Skin of body (tissue), 2 donors: ENCODE results near the gene CHSY1. TPM values are rescaled to one million over a fixed set of nuclear protein-coding genes. Genes with fewer than 3 reads are reported as not detected.

Experiments used
- DNase-seq: peaks from one replicate; lab custom pipeline; 2025; lab: John Stamatoyannopoulos, UW
- total RNA-seq: library from RNA; depleted of rRNA; stranded (reverse); fragments of >200 nt; gene quantifications from one replicate; pipeline ENCODE4 v1.2.3, GENCODE V29; 2014

CHSY1 gene
- total RNA-seq, 1 donor from 2014 or later: 36.9 TPM

- DNase-seq: no peak
Measured at GRCh38 chr15:101211897-101212296, 40.0 kb downstream of the CHSY1 start.

DNA sequence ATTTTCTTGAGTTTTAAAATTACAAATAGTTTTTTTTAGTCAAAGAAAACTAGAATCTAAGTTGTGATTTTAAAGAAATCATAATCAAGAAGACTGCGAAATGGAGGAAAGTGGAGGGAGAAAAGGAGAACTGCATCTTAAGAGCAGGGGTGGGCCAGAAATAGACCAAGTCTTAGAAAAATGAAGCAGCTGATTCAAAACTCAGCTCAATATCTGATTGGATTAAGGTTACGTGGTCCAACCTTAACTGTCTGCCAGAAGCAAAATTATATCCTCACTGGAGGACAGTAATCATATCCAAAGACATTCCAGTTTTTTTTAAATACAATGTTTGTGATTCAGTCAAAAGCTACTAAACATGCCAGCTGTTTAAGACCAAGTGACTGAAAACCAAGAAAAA, 41.4 kb downstream of the CHSY1 start:
- peak; percentile 30 for DNase-seq

- no peak for DNase-seq
Measured at GRCh38 chr15:101210058-101210457, 41.8 kb downstream of the CHSY1 start.

GRCh38 chr15:101209285-101209845, 42.5 kb downstream of the CHSY1 start:
- no peak for DNase-seq

DNA sequence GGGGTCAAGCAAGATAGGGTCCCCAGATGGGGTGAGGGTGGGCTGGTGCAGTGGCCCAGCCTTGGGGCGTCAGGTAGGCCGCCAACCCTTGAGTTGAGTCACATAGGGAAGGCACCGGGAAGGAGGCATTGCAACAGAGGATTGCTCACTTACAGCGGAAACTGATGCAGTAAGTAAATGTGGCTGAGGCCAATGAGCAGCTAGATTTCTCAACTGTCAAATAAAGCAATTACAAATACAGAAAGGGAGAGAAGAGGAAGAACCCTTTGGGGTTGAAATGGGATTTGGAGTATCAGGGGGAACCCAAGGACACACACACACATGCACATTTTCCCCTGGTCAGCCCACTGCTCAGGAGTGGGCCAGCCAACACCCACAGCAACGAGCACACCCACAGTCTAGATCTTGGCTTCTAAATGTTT, 44.0 kb downstream of the CHSY1 start:
- no peak for DNase-seq

DNA sequence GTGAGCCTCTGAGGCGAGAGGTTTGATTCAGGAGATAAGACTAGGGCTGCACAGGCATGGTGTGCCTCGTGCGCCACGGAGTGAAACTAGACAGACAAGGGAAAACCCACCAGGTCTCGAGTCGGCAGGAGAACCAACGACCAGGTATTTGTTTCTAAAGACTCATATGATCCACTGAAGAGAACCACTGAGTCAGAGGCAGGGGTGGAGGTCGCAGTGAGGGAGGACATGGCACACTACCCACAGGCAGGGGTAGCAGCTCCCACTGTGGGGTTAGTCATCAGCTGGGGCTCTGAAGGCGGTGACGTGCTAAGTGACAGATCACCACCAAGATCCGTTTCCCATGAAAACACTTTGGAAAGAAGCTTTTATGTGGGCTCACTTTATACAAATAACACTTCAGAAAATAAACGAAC, 45.7 kb downstream of the CHSY1 start:
- no peak for DNase-seq

DNA sequence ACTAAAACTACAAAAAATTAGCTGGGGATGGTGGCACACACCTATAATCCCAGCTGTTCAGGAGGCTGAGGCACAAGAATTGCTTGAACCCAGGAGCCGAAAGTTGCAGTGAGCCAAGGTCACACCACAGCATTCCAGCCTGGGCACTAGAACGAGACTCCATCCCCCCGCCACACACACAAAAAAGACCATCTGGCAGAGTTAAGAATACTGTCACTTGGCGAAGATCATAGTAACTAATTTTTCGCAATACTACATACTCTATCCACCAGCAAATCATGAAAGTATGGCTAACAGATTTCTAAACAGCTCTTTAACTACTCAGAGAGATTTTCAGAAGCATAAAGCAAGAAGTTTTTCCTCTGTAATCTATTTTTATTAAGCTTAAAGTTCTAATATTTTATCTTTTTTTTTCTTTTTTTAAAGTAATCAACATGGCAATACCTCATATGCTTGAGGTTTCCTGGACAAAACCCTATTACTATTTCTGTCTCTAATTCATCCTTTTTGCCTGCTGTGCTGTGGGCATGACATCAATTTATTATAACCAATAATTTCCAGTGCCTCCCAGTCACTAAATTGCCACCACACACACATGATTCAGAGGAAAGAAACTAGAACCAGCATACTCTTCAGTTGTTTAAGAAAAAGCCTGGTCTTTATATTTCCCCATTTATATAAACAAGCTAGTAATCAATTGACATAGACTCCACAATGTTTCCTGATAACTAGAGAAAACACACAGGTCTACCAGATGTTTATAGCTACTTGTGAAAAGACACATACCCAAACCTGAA, 46.9 kb downstream of the CHSY1 start:
- DNase-seq: peak; percentile 54

- DNase-seq: no peak
Measured at GRCh38 chr15:101203607-101204189, 48.1 kb downstream of the CHSY1 start.

DNA sequence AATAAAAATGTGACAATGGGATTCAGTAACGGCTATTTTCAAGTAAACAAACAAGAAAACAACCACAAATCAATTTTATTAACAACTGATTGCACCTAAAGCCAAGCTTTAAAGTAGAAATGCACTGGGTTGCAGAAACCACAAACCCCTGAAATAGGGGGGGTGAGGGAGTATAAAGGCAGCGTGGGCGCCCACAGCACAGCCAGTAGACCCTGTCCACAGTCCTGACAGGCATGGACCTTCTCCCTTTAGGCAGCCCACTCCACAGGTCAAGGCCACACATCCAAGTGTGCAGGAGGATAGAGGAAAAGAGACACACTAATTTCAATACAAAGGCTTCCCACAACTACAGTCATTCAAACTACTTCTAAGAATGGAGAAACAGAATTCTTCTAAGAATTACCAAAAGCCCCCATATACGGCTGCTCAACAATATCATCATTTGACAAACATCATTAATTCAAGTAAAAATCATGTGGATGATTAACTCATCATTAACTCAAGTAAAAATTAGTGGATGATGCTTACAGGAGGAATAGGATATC, 48.7 kb downstream of the CHSY1 start:
- no peak for DNase-seq

- peak; percentile 91 for DNase-seq
Measured at GRCh38 chr15:101201411-101202174, 50.3 kb downstream of the CHSY1 start.

DNA sequence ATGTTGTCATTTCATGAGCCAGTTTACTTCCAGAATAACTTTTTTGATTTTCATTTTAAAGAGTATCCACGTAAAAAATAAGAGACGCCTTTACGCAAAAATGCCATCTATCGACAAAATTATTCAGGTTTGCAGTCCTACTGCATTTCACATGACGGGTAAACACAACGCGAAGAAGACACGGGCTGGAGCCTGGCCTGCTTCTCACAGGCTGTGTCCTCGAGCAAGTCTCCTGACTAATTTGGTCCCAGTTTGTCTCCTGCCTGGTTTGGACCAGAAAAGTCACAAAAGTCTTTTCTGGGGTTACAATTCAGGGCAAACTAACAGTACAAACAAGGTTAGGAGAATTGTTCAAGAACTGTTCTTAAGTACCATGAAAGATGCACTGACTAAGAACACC, 51.7 kb downstream of the CHSY1 start:
- DNase-seq: no peak

- no peak for DNase-seq
Measured at GRCh38 chr15:101198800-101199199, 53.0 kb downstream of the CHSY1 start.

GRCh38 chr15:101198031-101198575, 53.7 kb downstream of the CHSY1 start:
- DNase-seq: no peak

GRCh38 chr15:101194546-101195125, 57.2 kb downstream of the CHSY1 start:
- no peak for DNase-seq

GRCh38 chr15:101193806-101194545, 57.9 kb downstream of the CHSY1 start:
- DNase-seq: no peak

- peak; percentile 25 for DNase-seq
Measured at GRCh38 chr15:101193120-101193644, 58.7 kb downstream of the CHSY1 start.

DNA sequence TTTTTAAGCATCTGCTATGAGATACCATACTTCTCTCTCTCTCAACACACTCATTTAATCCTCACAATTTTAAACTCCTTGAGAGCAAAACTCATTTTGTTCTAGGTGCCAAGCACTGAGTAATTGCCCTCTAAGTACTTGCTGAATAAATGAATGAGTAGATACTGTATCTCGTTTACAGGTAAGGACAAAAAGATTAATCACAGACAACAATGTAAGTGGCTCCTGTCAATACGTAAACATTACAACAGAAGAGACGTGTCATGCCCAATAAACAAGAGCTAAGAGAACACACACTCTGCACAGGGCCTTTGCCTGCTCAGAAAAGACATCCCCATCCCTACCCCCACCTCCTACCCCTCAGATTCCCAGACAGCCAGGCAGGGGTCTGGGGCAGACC, 59.8 kb downstream of the CHSY1 start:
- DNase-seq: no peak

- DNase-seq: no peak
Measured at GRCh38 chr15:101191242-101191641, 60.6 kb downstream of the CHSY1 start.

DNA sequence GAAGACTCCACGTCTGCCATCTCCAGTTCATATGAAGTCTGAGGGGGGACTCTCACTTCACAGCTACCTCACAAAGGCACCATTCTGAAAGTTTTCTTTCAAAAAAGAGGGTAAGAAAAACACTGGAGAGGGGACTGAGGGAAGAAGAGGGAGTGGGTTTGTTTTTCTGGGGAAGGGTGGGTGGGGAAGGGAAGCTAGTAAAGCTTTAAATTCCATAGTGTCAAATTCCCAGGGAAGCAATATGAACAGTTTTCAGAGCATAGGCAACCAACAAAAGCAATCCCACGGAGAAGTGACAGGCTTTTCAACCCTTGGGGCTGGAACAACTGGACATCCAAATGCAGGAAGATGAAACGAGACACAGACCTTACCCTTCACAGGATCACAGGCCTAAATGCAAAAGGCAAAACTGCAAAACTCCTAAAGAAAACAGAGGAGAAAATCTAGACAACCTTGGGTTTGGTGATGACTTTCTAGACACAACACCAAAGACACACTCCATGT, 61.7 kb downstream of the CHSY1 start:
- DNase-seq: no peak
